Keratinocyte (primary cell): ENCODE measurements around the gene PHF14. TPM values are rescaled to one million over a fixed set of nuclear protein-coding genes. Genes with fewer than 3 reads are reported as not detected.
"Not testable (repeated sequence)": the region's sequence is repeated elsewhere in the genome, so short reads cannot be mapped to it uniquely, and the experiment has no call there.

Source experiments
- DNase-seq: peaks from one replicate; pipeline ENCODE4 v3.0.0-alpha.2; 2011; ENCODE audit warnings: low read depth, missing footprints, low spot score
- FAIRE-seq: peaks from 2 replicates; lab custom pipeline; 2011; peaks lifted over from hg19 to GRCh38; lab: Jason Lieb, UNC
- H2AFZ ChIP-seq: 2 replicates; pipeline ENCODE4 v1.6.0; 2012; ENCODE audit warnings: low read length, control low read depth, inconsistent platforms; ENCODE audit not compliant: control insufficient read depth
- H3K27ac ChIP-seq: 2 replicates; pipeline ENCODE4 v1.5.1; 2011; ENCODE audit warnings: low read length; ENCODE audit not compliant: control insufficient read depth, insufficient read depth
- H3K27me3 ChIP-seq: 3 replicates; pipeline ENCODE4 v1.6.0; 2011; ENCODE audit warnings: low read length; ENCODE audit not compliant: control insufficient read depth, insufficient read depth; ENCODE audit errors: extremely low read depth
- H3K36me3 ChIP-seq, 2 experiments: 2 replicates in 1 of 2; 3 replicates in 1 of 2; pipeline ENCODE4 v1.5.1; 2011; ENCODE audit warnings: low read length in 2 of 2, mild to moderate bottlenecking in 1 of 2; ENCODE audit not compliant: control insufficient read depth in 2 of 2, insufficient read depth in 2 of 2; ENCODE audit errors: extremely low read depth in 1 of 2
- H3K4me1 ChIP-seq: 3 replicates; pipeline ENCODE4 v1.5.1; 2011; ENCODE audit warnings: low read length; ENCODE audit not compliant: control insufficient read depth, insufficient read depth; ENCODE audit errors: extremely low read depth
- H3K4me2 ChIP-seq: 3 replicates; pipeline ENCODE4 v1.6.0; 2011; ENCODE audit warnings: low read depth, low read length; ENCODE audit not compliant: control insufficient read depth, insufficient read depth; ENCODE audit errors: extremely low read depth
- H3K4me3 ChIP-seq, 3 experiments: fragments of 200-600 bp in 1 of 3; sonication (generic) in 1 of 3; 2 replicates in 2 of 3; 3 replicates in 1 of 3; pipeline ENCODE4 v1.5.1; 2011 to 2016; ENCODE audit warnings: low read length in 3 of 3, mild to moderate bottlenecking in 3 of 3, control low read depth in 2 of 3, inconsistent platforms in 1 of 3, low read depth in 1 of 3, mixed read lengths in 1 of 3, mixed run types in 1 of 3, moderate library complexity in 1 of 3; ENCODE audit not compliant: control insufficient read depth in 2 of 3, insufficient read depth in 2 of 3; ENCODE audit errors: extremely low read depth in 1 of 3
- H3K79me2 ChIP-seq: 2 replicates; pipeline ENCODE4 v1.6.0; 2012; ENCODE audit warnings: low read length; ENCODE audit not compliant: control insufficient read depth, insufficient read depth
- H3K9ac ChIP-seq: 3 replicates; pipeline ENCODE4 v1.6.0; 2011; ENCODE audit warnings: low read length; ENCODE audit not compliant: control insufficient read depth, insufficient read depth; ENCODE audit errors: extremely low read depth
- H3K9me1 ChIP-seq: 3 replicates; pipeline ENCODE4 v1.6.0; 2011; ENCODE audit warnings: low read length; ENCODE audit not compliant: control insufficient read depth, insufficient read depth; ENCODE audit errors: extremely low read depth
- H3K9me3 ChIP-seq: 2 replicates; pipeline ENCODE4 v1.5.1; 2012; ENCODE audit warnings: low read depth, low read length; ENCODE audit not compliant: control insufficient read depth
- H4K20me1 ChIP-seq: 3 replicates; pipeline ENCODE4 v1.6.0; 2011; ENCODE audit warnings: low read length; ENCODE audit not compliant: control insufficient read depth, insufficient read depth; ENCODE audit errors: extremely low read depth
- EZH2 ChIP-seq: IDR thresholded peaks from one replicate; pipeline ENCODE4 v1.6.1; 2012; ENCODE audit warnings: inconsistent platforms, mild to moderate bottlenecking, low read length, moderate library complexity
- dilution Hi-C: fragments of 300-500 bp; cut with MboI; formaldehyde crosslinking; loops from one replicate; pipeline ENCODE4 v1.7.0; 2020; ENCODE audit warnings: low sequenced_read_pairs; ENCODE audit not compliant: extremely low pct_ligation_motif_present
- polyA plus RNA-seq, 5 experiments: library from polyadenylated mRNA; depleted of rRNA in 3 of 5; stranded (reverse) in 3 of 5; stranded (forward) in 1 of 5; unstranded in 1 of 5; fragments of >200 nt; gene quantifications; 1 replicate in 1 of 5; 2 replicates in 3 of 5; 3 replicates in 1 of 5; pipeline versions ENCODE4 v1.2.1 to v1.2.3, GENCODE V29; 2011 to 2012; ENCODE audit warnings: missing spikeins in 2 of 5, low read depth in 1 of 5, low replicate concordance in 1 of 5
- TF ChIP-seq, protein P1 (sequence below), 3 experiments: IDR thresholded peaks in 1 of 3; conservative IDR thresholded peaks in 1 of 3; optimal IDR thresholded peaks in 1 of 3; 2 replicates in 2 of 3; 3 replicates in 1 of 3; pipeline versions ENCODE3 to v1.5.1; 2011; ENCODE audit warnings: low read length in 3 of 3, mild to moderate bottlenecking in 3 of 3, moderate library complexity in 2 of 3, control low read depth in 1 of 3, inconsistent platforms in 1 of 3; ENCODE audit not compliant: insufficient read depth in 2 of 3; ENCODE audit errors: extremely low read depth in 1 of 3

Gene PHF14
- polyA plus RNA-seq, 1 donor (not counting 4 experiments of a cell fraction or from before 2014, with no cell fraction given) = 16.9 TPM

DNA sequence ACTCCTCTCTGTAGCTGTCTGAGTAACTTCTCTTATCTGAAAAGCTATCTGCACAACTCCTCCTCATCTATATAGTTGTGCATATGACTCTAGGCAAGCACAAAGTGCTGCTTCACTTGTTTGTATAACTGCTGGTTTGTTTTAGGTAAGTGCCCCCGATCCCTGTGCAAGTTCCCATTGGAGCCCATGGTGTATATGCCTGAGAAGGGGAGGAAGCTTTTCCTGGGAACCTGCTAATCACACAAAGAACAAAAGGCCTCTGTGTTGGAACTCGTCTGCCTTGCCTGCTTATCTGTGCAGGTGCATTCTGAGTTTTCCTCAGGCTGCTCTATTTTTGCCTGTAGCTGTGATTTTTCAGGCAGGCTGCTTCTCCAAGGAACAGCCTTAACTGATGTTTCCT, 23.2 kb upstream of the PHF14 start:
- Histone ChIP-seq H4K20me1 (no peaks in the 10 kb centered on the region), H3K4me1 (no peaks in the 10 kb centered on the region), H3K36me3 (no peaks in the 10 kb centered on the region), H3K9ac (no peak overlapping the region), H3K79me2 (no peaks in the 10 kb centered on the region), H3K27ac (no peak overlapping the region), H2AFZ (no peak overlapping the region), H3K27me3 (no peaks in the 10 kb centered on the region), H3K9me3 (no peaks in the 10 kb centered on the region), H3K4me2 (no peak overlapping the region), H3K9me1 (no peaks in the 10 kb centered on the region), H3K4me3 (no peak overlapping the region)
- dilution Hi-C loops = no loop called here
- FAIRE-seq (no peak), DNase-seq (no peak)
- TF ChIP-seq, protein P1, sequence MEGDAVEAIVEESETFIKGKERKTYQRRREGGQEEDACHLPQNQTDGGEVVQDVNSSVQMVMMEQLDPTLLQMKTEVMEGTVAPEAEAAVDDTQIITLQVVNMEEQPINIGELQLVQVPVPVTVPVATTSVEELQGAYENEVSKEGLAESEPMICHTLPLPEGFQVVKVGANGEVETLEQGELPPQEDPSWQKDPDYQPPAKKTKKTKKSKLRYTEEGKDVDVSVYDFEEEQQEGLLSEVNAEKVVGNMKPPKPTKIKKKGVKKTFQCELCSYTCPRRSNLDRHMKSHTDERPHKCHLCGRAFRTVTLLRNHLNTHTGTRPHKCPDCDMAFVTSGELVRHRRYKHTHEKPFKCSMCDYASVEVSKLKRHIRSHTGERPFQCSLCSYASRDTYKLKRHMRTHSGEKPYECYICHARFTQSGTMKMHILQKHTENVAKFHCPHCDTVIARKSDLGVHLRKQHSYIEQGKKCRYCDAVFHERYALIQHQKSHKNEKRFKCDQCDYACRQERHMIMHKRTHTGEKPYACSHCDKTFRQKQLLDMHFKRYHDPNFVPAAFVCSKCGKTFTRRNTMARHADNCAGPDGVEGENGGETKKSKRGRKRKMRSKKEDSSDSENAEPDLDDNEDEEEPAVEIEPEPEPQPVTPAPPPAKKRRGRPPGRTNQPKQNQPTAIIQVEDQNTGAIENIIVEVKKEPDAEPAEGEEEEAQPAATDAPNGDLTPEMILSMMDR (optimal IDR thresholded peaks at IDR 0.05 in 1 of 3, IDR thresholded peaks at IDR 0.05 in 1 of 3, conservative IDR thresholded peaks at IDR 0.05 in 1 of 3; ENCODE audit: extremely low read depth in 1 of 3, insufficient read depth in 2 of 3, low read length in 3 of 3) = no peak
- TF ChIP-seq EZH2 = no peak

DNA sequence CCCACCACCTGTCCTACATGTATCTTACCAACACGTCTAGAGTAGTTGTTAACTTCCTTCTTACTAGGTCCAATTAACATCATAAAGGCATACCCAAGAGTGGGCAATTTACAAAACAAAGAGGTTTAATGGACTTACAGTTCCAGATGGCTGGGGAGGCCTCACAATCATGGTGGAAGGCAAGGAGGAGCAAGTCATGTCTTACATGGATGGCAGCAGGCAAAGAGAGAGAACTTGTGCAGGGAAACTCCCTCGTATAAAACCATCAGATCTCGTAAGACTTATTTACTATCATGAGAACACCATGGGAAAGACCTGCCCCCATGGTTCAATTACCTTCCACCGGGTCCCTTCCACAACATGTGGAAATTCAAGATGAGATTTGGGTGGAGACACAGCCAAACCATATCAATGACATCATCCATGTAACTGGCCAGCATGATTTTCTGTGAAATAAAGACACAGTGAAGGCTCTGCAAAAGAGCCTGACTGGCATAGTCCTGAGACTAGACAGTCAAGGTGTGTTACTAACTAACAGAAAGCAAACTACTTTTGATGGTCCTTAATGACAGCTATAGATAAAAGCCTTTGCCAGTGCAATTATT, 22.6 kb upstream of the PHF14 start:
- H3K4me2 ChIP-seq, H3K36me3 ChIP-seq, dilution Hi-C loops: not testable (repeated sequence)

DNA sequence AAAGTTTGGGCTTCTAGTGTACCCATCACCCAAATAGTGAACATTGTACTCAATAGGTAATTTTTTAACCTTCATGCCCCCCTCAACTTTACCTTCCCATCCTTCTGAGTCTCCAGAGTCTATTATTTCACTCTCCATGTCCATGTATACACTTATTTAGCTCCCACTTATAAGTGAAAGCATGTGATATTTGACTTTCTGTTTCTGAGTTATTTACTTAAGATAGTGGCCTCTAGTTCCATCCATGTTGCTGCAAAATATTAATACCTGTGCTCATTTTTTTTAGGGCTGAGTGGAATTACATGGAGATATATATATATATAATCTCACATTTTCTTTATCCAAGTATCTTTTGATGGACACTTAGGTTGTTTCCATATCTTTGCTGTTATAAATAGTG, 21.1 kb upstream of the PHF14 start:
- TF ChIP-seq, protein P1 (optimal IDR thresholded peaks at IDR 0.05 in 1 of 3, IDR thresholded peaks at IDR 0.05 in 1 of 3, conservative IDR thresholded peaks at IDR 0.05 in 1 of 3; ENCODE audit: extremely low read depth in 1 of 3, insufficient read depth in 2 of 3, low read length in 3 of 3) = no peak
- no peak for TF ChIP-seq EZH2
- dilution Hi-C loops = no loop called here
- Histone ChIP-seq H3K4me1 (no peaks in the 10 kb centered on the region), H3K27ac (no peak overlapping the region), H2AFZ (no peak overlapping the region), H3K4me2 (no peak overlapping the region), H3K9me3 (no peaks in the 10 kb centered on the region), H4K20me1 (no peaks in the 10 kb centered on the region), H3K9me1 (no peaks in the 10 kb centered on the region), H3K9ac (no peak overlapping the region), H3K36me3 (no peaks in the 10 kb centered on the region), H3K79me2 (no peaks in the 10 kb centered on the region), H3K4me3 (no peak overlapping the region), H3K27me3 (no peaks in the 10 kb centered on the region)
- DNase-seq = no peak
- FAIRE-seq = no peak

More for the DNA sequence above, 22.6 kb upstream of the PHF14 start:
- not testable (repeated sequence) for H3K4me3 ChIP-seq, H3K79me2 ChIP-seq, H3K9me3 ChIP-seq, FAIRE-seq, H3K27ac ChIP-seq, DNase-seq, H3K9ac ChIP-seq, H2AFZ ChIP-seq, H3K4me1 ChIP-seq, H3K27me3 ChIP-seq, H4K20me1 ChIP-seq, H3K9me1 ChIP-seq
